DMS153 treated with DMSO at 0.1 percent for 48 hours (cell line): ENCODE data around the gene P2RX3.
"Not testable (repeated sequence)": the region's sequence is repeated elsewhere in the genome, so short reads cannot be mapped to it uniquely, and the experiment has no call there.

Source experiments
- DNase-seq: peaks from one replicate; lab custom pipeline; 2025; ENCODE audit not compliant: unreplicated experiment; lab: John Stamatoyannopoulos, UW

Gene P2RX3

DNA sequence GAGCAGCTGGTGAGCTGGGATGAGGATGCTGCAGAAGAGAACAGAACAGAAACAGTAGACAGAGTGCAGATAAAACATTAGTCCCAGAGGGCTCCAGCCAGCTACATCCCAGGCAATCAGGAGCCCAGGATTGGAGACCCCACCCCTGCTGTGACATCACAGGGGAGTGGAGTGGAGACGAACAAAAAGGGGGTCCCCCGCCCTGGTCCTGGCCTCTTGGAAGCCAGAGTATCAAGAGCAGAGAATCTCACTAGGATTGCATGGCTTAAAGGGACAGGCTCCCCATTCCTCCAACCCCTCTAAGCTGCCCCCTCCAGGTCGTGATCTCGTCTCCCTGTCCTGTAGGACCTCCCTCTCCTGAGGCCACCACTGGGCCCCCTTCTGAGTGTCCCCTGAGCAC is at the start of gene P2RX3:
Gene P2RX3, plus strand, starts transcription at position 211 of the 400 bp plus-strand sequence. CDS start 199 bp downstream, outside the sequence.
- DNase-seq = no peak

DNA sequence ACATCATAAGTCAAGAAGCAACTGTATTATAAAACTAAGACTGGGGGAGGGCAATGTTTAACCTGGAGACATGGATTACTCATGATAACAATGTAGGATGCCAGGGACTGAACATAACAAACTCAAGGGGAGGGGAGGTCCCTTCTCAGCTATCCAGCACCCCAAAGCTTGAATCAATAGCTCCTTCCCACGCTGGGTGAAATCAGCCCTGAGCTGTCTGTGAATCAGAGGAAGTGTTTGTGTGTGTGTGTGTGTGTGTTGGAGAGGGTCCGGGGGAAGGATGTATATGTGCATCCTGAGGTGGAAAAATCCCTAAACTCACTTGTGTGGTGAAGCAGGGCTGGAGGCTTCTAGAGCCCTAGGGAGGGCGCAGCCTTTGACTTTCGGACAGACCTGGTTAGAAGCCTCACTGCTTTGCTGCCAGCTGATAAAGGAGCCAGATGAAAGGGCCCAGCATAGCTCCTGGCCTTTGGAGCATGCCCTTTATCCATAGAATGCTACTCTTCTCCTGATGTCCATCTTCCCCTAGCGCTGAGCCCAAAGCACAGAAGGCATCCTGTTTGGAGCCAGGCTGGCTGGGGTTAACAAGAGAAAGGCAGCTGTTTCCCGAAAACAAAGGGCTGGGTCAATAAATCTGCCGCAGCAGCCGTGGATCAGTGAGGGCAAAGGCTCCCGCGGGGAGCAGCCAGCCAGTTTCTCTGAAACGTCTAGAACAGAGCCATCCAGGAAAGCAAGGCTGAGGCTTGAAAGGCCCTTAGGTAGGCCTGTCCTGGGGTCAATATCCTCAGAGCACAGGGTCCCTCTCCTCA is 49.2 kb upstream of the P2RX3 start:
- DNase-seq = peak; percentile 80

DNA sequence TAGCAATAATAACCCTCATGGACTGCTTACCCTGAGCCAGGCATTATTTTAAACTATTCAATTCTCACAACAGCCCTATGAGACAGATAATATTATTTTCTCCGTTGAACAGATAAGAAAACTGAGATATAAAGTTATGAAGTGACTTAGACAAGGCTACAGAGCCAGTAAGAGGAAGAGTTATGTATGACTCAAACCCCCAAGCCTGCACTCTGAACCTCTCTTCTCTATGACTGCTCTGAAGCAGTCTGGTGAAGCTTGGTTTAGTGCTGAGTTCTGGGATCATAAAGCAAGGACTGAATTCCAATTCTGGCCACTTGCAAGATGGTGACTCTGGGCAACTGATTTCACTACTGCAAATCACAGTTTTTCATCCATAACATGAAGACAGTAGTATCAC is 47.9 kb upstream of the P2RX3 start:
- no peak for DNase-seq

DNA sequence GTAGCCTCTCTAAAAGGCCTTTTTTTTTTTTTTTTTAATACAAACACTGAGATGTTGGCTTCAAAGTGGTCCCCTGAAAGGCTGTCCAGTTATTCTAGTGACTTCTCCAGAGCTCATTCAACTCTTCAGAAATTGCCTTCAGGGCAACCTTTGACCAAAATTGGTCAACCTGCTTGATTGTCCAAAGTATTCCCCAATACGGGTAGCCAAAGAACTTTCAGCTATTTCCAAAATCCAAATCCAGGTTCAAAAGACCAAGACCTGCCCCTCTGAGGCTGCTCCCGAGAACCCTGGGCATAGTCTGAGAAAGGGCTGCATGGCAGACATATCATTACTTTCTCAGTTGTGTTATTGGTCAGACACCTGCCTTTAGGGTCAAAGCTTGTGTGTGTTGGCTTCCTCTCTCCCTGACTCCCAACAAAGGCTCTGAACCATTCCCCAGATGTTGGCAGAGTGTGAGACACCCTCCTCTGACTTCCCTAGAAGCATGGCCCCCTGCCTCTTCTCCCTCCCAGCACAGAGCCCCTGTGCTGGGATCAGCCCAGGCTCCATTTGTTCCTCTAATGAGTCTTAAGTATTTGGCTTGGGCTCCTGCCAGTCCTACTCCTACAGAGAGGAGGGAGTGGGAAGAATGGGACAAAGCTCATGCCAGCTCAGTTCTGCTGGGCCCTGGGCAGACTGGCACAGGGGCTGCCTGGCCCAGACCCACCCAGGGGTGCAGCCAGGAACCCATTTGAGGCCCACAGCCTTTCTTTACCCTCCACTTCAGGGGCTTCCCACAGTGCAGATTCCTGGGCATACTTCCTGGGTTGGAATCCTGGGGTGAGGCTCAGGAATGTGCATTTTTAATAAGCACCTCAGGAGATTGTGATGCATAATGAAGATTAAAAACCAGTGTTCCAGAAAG is 43.7 kb upstream of the P2RX3 start:
- DNase-seq = peak; percentile 35

DNA sequence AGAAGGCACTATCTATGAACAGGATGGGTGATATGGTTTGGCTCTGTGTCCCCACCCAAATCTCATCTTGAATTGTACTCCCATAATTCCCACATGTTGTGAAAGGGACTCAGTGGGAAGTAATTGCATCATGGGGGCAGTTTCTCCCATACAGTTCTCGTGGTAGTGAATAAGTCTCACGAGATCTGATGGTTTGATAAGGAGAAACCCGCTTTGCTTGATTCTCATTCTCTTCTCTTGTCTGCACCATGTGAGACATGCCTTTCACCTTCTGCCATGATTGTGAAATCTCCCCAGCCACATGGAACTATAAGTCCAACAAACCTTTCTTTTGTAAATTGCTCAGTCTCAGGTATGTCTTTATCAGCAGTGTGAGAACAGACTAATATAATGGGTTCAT is 41.9 kb upstream of the P2RX3 start:
- not testable (repeated sequence) for DNase-seq

DNA sequence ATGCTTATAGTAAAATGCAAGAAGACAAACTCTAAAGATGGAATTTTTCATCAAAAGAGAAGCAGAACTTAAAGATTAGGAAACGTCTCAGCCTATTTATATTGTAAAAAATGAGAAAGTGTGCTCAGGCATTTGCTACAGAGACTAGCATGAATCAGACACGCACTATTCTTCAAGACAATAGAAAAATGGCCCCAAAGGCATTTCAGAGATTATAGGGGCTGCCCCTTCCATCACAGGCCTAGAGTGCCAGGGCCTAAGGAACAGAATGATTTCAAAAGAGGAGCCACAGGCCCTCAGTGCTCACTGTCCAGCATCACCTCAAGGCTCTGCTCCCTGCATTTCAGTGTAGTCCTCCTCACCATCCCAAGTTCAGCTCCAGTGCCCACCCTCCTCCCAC is 40.9 kb upstream of the P2RX3 start:
- DNase-seq = no peak

DNA sequence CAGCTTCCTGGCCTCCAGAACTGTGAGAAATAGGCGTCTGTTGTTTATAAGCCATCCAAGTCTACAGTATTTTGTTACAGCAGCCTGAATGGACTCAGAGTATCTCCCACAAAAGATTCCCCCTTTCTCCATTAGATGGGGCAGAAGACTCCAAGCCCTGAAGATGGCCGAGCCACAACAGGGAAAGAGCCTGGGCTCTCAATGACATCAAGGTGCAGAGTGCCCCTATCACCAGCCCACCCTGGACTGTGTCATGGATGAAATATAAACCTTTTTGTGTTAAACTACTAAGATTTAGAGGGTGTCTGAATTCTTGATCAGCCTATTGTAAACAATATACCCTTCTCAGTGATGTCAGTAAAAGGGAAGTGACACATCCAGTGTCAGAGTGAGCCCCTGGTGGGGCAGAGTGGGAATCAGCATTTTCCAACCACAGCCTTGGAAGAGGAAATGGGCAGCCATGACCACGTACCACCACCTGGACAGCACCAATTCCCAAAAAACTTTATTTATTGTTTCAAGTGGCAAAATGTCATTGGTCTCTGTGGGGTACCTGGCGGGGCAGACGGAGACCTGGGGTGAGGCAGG is 38.9 kb upstream of the P2RX3 start:
- DNase-seq = no peak

DNA sequence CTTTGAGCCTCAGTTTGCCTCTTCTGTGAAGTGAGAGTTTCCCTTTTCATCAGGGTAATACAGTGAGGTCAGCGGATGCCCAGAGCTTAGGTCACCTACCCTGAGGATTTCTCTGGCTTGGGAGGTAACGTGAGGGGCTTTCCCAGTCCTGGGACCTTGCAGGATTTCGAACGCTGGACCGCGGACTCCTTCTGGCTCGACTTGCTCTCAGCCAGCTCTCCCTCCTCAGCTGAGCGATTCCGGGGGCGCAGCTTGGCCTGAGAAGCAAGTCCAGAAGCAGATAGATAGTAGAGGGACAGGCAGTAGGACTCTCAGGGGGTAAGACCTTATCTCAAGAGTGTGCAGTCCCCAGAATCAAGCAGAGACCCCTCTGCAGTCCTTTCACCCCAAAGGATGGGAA is 37.4 kb upstream of the P2RX3 start:
- DNase-seq = no peak

DNA sequence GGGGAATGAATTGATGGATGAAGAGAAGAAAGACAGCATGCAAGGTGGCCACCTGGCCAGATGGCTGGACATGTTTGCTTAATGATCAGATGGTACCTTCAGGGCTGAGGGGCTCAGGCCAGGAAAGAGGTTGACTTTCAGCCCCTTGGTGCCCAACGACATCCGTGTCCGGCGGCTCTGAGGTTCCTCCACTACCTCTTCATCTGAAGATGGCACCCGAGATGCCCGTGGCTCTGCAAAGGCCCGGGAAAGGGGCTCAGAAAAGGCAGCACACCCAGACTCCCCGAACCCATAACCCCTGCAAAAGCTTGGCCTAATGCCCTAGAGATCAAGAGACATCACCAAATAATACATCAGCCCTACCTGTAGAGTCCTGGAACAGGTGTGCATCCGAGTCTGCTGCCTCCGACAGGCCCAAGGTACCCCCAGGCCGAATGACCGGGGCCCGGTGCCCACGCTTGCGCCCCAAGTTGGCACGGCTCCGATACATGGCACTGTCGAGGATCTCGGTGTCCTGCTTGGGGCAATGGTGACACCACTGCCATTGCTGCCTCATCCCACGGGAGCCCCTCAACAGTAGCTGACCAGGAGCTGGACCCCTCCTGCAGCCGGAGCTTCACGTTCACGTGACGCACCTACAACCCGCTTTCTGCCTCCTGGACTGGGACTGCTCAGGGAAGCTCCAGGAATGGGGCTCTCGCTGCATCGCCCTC is 36.3 kb upstream of the P2RX3 start:
- DNase-seq = no peak

DNA sequence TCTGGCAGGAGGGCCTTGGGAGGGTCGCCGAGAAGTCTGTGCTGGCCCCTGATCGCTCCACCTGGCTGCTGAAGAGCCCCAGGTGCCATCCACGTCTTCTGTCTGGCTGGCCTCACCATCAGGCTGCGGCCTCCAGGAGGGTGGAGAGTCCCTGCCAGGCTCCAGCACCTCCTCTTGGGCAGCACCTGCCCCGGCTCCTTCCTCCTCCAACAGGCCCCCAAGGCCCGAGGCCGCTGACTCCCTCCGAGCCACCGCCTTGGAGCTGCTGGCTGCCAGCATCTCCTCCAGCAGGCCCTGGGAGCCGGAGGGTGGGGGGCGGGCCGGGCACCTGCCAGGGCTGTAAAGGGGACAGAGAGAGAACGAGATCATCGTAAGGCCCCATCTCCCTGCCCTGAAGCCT is 35.7 kb upstream of the P2RX3 start:
- no peak for DNase-seq

DNA sequence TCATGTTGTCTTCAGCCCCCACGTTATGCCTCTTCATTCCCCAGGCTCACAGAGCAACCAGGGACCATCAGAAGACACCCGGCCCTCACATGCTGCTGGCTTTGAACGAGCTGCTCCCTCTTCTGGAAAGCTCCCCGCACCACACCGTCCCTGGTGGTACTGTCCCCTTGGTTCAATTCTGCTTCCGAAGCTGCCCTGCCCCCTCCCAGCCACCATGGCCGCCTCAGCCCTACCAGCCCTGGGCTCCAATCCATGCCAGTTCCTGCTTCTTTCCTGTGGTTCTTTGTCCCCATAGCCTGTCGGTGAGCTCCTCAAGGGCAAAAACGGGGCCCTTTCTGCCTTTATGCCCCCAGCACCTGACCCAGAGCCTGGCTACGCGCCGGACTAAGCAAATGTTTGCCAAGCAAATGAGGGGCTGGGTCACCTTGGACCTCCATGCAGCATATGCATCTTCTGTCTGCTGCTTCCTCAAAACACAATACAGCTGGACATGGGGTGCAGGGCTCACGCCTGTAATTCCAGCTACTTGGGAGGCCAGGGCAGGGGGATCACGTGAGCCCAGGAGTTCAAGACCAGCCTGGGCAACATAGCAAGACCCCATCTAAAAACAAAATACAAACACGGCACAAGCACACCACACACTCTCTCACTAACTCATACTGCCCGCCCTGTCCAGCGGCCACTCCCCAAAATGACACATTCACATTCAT is 34.7 kb upstream of the P2RX3 start:
- no peak for DNase-seq

DNA sequence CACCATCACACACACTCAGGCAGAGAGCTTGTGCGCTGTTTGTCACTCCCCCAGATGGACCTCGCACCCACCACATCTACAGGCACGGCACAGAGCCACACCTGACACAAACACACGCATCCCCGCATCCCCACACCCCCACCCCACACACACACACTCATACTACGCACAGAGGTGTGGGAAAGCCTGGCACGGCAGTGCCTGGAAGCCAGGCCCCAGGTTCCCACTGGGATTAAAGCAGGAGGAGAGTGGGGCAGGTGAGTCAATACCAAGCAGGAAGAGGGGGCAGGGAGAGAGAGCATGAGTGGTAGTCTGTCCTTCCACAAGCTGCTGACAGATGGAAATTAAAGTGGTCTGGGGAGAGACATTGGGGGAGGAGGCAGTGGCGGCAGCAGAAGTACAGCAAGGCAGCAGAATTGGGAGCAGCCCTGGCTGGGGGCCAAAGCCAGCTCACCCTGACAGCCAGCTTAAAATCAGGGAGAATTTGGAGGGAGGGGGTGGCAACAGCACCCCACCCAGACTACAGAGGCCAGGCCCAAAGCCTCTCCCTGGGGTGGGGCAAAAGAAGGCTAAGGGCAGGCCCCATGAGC is 34.1 kb upstream of the P2RX3 start:
- DNase-seq = peak; percentile 92

DNA sequence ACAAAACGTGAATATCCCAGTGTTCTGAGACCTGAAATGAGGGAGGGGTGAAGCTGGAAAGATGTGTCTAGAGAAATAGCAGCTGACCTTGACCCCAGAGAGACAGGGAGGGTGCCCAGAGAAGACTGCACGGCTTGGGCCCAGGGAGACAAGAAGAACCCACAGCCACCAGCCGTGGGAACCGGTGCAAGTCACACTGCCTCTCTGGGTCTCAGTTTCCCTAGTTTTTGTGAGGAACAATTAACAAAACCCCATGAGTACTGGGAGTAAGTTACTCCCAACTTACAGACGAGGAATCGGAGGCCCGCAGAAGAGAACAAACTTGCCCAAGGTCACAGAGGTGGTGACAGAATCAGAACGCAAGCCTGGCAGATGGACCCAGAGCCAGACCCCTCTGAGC is 32.6 kb upstream of the P2RX3 start:
- DNase-seq = no peak

DNA sequence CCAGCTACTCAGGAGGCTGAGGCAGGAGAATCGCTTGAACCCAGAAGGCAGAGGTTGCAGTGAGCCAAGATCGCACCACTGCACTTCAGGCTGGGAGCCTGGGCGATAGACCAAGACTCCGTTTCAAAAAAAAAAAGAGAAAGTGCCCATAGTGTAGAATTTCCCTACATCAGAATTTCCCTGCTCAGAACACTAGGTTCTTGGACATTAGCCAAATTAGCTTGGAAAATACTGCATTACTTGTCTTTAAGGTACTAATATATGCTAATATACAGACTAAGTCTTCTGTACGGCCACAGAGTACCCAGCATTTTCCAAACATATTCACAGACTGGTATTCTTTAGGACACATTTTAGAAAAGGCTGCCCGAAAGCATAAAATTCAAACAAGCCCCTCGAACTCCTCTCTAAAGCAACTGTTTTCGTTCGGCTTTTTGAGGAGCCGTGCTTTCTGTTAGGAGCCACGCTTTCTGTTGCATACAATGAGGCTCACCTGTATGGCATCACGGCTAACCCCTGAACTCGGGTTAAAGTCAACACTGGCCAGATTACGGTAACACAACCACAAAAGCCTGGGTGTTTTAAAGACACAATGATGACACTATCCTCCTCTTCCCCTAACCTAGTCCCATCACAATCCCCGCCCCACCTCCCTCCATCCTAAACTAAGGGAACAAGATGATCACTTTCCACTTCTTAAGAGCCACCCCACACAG is 31.8 kb upstream of the P2RX3 start:
- no peak for DNase-seq

DNA sequence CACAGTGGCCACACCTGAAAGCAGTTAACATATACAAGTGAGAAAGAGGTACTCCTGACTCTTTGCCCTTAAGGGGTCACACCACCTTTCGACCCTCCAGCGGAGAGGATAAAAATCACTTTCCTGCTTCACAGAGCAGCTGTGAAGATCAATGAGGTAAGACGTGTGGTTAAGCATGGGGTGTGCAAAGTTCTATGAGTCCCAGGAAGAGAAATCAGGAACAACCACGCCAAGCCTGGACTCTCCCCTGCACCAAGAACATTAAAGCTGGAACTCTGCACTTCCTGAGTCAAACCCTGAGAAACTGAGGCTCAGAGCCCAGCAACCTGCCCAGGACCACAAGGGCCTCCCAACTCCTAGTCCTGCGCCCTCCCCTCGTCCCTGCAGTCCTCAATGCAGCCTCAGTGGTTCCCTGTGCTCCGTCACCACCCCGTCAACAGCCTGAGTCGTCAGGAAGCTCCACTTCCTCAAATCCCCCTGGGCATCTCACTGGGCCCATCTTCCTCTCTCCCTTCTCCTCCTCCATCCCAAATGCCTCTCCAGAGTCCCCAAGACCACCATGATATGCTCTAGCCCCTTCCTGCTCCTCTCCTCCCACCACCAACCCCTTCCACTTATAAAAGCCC is 31.1 kb upstream of the P2RX3 start:
- no peak for DNase-seq

DNA sequence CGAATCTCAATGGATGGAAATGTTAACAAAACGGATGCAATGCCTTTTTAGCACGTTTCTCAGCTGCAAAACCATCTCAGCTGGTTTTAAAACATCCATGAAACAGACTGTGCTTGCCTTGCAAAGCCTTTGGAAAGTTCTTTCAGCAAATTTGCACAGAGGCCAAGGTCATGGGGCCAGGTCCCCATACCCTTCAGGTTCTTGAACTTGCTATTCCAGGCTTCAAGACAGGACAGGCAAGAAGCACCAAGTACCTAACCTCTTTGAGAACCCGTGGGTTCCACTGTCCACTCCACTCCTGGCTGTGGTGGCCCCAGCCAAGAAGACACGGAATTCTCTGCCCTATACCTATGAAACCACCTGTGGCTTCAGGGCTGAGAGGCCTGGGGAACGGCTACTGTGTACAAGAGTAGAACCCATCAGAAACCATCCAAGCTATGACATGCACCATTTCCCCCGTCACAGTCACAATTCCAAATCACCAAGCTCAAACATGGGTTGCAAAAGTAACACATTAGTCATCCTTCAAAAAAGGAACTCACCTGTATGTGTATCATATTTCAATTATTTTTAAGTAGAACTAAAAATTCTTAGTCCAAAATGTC is 30.4 kb upstream of the P2RX3 start:
- DNase-seq = no peak

DNA sequence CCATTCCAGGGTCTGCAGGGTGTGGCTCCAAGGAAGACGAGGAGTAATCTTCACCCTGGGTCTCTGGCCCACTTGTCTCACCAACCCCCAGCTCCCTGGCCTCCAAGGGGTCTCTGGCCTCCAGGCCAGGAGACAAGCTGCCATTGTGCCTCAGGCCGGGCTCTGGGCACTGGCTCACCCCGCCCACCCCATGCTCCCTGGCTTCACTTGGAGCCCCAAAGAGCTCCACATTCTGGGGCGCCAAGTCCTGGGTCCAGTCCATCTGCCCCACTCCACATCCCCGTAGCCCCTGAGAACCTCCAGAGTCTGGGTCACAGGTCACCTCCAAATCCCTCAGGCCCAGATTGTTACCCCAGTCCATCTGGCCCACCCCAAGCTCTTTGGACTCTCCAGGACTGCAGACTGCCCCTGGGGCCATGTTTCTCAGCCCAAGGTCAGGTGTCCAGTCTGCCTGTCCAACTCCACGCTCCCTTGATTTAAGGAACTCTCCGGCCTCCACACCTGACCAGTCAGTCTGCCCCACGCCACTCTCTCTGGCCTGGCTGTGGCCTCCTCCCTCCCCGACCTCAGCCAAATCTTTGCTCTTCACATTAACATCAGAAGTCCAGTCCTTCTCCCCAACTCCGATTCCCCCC is 29.6 kb upstream of the P2RX3 start:
- DNase-seq = no peak
